OCI-LY7 (cell line): Measurements from ENCODE around the gene TMEM214. TPM values are rescaled to one million over a fixed set of nuclear protein-coding genes. Genes with fewer than 3 reads are reported as not detected.

ENCODE experiments used
- BruUV-seq: library from RNA; stranded (reverse); fragments of 400-500 nt; replicated peaks from 2 replicates; lab custom pipeline; 2021; lab: Mats Ljungman, UMichigan
- CTCF ChIA-PET: fragments of 300-600 bp; sonication (Branson Sonifier 250); formaldehyde crosslinking; loops from one replicate; lab custom pipeline; 2022; ENCODE audit warnings: antibody characterized with exemption; ENCODE audit not compliant: unreplicated experiment; lab: Charles Lee
- POLR2A ChIA-PET: fragments of 300-600 bp; sonication (Branson Sonifier 250); formaldehyde crosslinking; loops from one replicate; lab custom pipeline; 2022; ENCODE audit warnings: antibody characterized with exemption; lab: Charles Lee
- DNase-seq: peaks from one replicate; pipeline ENCODE4 v3.0.0-alpha.2; 2015; ENCODE audit warnings: low spot score
- H2AFZ ChIP-seq: fragments of 200-600 bp; sonication (generic), shearing (Covaris generic); 2 replicates; pipeline ENCODE4 v1.6.1; 2014; ENCODE audit warnings: mild to moderate bottlenecking, antibody characterized with exemption, low read length, moderate library complexity
- H3K27ac ChIP-seq: fragments of 200-600 bp; sonication (generic); 2 replicates; pipeline ENCODE4 v1.5.1; 2014; ENCODE audit warnings: mixed run types, low read depth, mild to moderate bottlenecking, moderate library complexity, low read length, inconsistent platforms; ENCODE audit not compliant: poor library complexity, severe bottlenecking
- H3K36me3 ChIP-seq: fragments of 200-600 bp; sonication (generic); 2 replicates; pipeline ENCODE4 v1.6.1; 2014; ENCODE audit warnings: mild to moderate bottlenecking, antibody characterized with exemption, low read length, moderate library complexity, mixed read lengths; ENCODE audit not compliant: insufficient read depth
- H3K4me1 ChIP-seq: fragments of 200-600 bp; sonication (generic); 2 replicates; pipeline ENCODE4 v1.5.1; 2014; ENCODE audit warnings: mild to moderate bottlenecking, low read length; ENCODE audit not compliant: insufficient read depth, poor library complexity, severe bottlenecking
- H3K4me2 ChIP-seq: fragments of 200-600 bp; sonication (generic); 2 replicates; pipeline ENCODE4 v1.6.1; 2014; ENCODE audit warnings: mild to moderate bottlenecking, low read length
- H3K4me3 ChIP-seq: fragments of 200-600 bp; sonication (generic); 2 replicates; pipeline ENCODE4 v1.5.1; 2014; ENCODE audit warnings: mild to moderate bottlenecking, low read depth, low read length; ENCODE audit not compliant: poor library complexity, severe bottlenecking
- H3K79me2 ChIP-seq: fragments of 200-600 bp; sonication (generic); 2 replicates; pipeline ENCODE4 v1.6.1; 2016; ENCODE audit warnings: low read depth, mild to moderate bottlenecking, low read length, moderate library complexity, mixed read lengths; ENCODE audit not compliant: insufficient read depth
- H3K9me2 ChIP-seq: fragments of 200-600 bp; sonication (generic); 2 replicates; pipeline ENCODE4 v1.6.1; 2016; ENCODE audit warnings: mild to moderate bottlenecking, low read length, mixed read lengths; ENCODE audit not compliant: insufficient read depth
- H3K9me3 ChIP-seq: fragments of 200-600 bp; sonication (generic); 2 replicates; pipeline ENCODE4 v1.6.1; 2014; ENCODE audit warnings: mild to moderate bottlenecking, mixed run types, low read length, mixed read lengths
- H4K20me1 ChIP-seq: fragments of 200-600 bp; sonication (generic); 2 replicates; pipeline ENCODE4 v1.6.1; 2014; ENCODE audit warnings: mild to moderate bottlenecking, antibody characterized with exemption, low read length, moderate library complexity, mixed read lengths; ENCODE audit not compliant: insufficient read depth
- EZH2phosphoT487 ChIP-seq: fragments of 200-600 bp; sonication (generic); IDR thresholded peaks from 2 replicates; pipeline ENCODE4 v1.6.1; 2018; ENCODE audit warnings: low read depth, borderline replicate concordance, mild to moderate bottlenecking, mixed run types, antibody characterized with exemption, low read length, moderate library complexity, mixed read lengths
- intact Hi-C: fragments of 100-400 bp; cut with micrococcal nuclease; formaldehyde crosslinking; loops from one replicate; pipeline ENCODE4 v1.10.0; 2022; ENCODE audit not compliant: unreplicated experiment
- total RNA-seq, 2 experiments: library from RNA; depleted of rRNA in 1 of 2; stranded (reverse); fragments of >200 nt in 1 of 2; shearing (Covaris generic) in 1 of 2; gene quantifications; 2 replicates each; pipeline ENCODE4 v1.2.3, GENCODE V29; 2014 to 2022
- TF ChIP-seq, protein P1 (sequence below): fragments of 200-600 bp; sonication (generic); conservative IDR thresholded peaks from 2 replicates; pipeline ENCODE4 v1.5.1; 2014; ENCODE audit warnings: mild to moderate bottlenecking, antibody characterized with exemption, low read length, moderate library complexity, mixed read lengths

TMEM214 gene
- total RNA-seq, 2 experiments from 2014 or later: 32.0 to 78.6 TPM

DNA sequence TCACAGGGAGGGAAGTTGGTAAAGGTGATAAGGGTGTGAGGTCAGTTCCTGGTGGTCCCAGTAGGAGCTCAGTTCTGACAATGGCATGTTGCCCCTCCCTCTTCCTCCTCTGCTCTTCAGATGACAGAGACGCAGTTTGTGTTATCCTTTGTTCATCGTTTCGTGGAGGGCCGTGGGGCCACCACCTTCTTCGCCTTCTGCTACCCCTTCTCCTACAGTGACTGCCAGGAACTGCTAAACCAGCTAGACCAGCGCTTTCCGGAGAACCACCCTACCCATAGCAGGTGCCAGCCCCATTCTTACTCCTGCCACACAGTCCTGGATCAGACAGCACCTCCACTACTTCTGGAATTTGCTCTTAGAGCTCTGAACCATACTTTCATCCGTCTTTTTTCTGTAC, 21.0 kb downstream of the TMEM214 start:
- H3K9me2 ChIP-seq: no peaks in the 10 kb centered on the region
- intact Hi-C loops: loop anchor here (5.0 kb wide), 1 partner anchor 139 kb away; no protein-coding TSS in a partner anchor
- BruUV-seq: no TSS peak
- CTCF ChIA-PET: no interaction called here
- H3K36me3 ChIP-seq: peaks cover 54% of the 10 kb centered on the region; the same call in 1 of the 2 replicates
- H4K20me1 ChIP-seq: no peaks in the 10 kb centered on the region
- DNase-seq: no peak
- H3K4me3 ChIP-seq: no peak overlapping the region
- no peaks in the 10 kb centered on the region for H3K9me3 ChIP-seq
- TF ChIP-seq, protein P1, sequence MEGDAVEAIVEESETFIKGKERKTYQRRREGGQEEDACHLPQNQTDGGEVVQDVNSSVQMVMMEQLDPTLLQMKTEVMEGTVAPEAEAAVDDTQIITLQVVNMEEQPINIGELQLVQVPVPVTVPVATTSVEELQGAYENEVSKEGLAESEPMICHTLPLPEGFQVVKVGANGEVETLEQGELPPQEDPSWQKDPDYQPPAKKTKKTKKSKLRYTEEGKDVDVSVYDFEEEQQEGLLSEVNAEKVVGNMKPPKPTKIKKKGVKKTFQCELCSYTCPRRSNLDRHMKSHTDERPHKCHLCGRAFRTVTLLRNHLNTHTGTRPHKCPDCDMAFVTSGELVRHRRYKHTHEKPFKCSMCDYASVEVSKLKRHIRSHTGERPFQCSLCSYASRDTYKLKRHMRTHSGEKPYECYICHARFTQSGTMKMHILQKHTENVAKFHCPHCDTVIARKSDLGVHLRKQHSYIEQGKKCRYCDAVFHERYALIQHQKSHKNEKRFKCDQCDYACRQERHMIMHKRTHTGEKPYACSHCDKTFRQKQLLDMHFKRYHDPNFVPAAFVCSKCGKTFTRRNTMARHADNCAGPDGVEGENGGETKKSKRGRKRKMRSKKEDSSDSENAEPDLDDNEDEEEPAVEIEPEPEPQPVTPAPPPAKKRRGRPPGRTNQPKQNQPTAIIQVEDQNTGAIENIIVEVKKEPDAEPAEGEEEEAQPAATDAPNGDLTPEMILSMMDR: no peak
- H2AFZ ChIP-seq: no peak overlapping the region
- H3K4me2 ChIP-seq: no peak overlapping the region
- POLR2A ChIA-PET: interaction anchor here (0.6 kb wide), 2 partner anchors 17 to 129 kb away, joined by 3 read pairs; partner anchors contain the start of gene OST4
- H3K79me2 ChIP-seq: no peaks in the 10 kb centered on the region
- H3K27ac ChIP-seq: no peak overlapping the region
- H3K4me1 ChIP-seq: peaks cover 19% of the 10 kb centered on the region

DNA sequence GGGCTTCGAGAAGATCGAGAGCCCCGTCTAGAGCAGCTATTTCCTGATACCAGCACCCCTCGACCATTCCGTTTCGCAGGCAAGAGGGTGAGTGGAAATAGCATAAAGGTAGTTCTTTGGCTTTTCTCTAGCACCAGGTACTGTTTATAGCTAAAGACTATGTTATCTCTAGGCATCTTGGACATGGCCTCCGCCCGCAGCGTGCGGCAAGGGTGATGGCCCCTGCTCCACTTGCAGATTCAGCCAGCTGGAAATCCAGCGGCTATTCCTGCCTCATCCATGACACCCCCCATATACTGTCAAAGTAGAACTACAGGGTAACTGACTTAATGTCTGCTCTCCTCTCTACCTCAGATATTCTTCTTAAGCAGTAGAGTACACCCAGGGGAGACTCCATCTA, 22.0 kb downstream of the TMEM214 start:
- Histone ChIP-seq H3K36me3 (peaks cover 62% of the 10 kb centered on the region; the same call in 1 of the 2 replicates), H3K27ac (no peak overlapping the region), H2AFZ (no peak overlapping the region), H4K20me1 (no peaks in the 10 kb centered on the region), H3K79me2 (no peaks in the 10 kb centered on the region), H3K4me3 (no peak overlapping the region), H3K4me2 (no peak overlapping the region), H3K9me3 (no peaks in the 10 kb centered on the region), H3K9me2 (no peaks in the 10 kb centered on the region), H3K4me1 (peaks cover 9% of the 10 kb centered on the region)
- DNase-seq: no peak
- intact Hi-C loops: loop anchor here (5.0 kb wide), 1 partner anchor 138 kb away; no protein-coding TSS in a partner anchor
- TF ChIP-seq, protein P1: no peak
- no peak for TF ChIP-seq EZH2phosphoT487
- ChIA-PET POLR2A (no interaction called here), CTCF (no interaction called here)
- BruUV-seq: no TSS peak

DNA sequence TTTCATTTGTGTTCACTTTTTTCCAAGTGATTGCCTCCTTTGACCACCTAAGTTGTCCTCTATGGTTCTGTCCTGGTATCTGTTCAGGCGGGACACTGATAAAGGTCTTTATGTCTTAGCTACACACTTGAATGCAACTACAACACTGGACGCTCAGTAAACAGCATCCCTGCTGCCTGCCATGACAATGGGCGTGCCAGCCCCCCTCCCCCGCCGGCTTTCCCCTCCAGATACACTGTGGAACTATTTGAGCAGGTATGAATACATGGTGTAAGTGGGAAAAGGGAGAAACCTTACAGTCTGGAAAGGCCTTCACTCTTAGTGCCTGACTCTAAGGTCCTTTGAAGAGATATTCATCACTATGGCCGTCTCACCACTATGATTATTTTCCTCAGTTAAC, 24.4 kb downstream of the TMEM214 start:
- intact Hi-C loops: no loop called here
- TF ChIP-seq, protein P1: no peak
- TF ChIP-seq EZH2phosphoT487: no peak
- H3K4me1 ChIP-seq: peaks cover 6% of the 10 kb centered on the region
- CTCF ChIA-PET: no interaction called here
- no peaks in the 10 kb centered on the region for H3K9me2 ChIP-seq
- no peak overlapping the region for H2AFZ ChIP-seq
- no TSS peak for BruUV-seq
- H3K36me3 ChIP-seq: peaks cover 74% of the 10 kb centered on the region
- H3K9me3 ChIP-seq: no peaks in the 10 kb centered on the region
- POLR2A ChIA-PET: no interaction called here
- no peak overlapping the region for H3K27ac ChIP-seq
- H3K4me2 ChIP-seq: no peak overlapping the region
- DNase-seq: no peak
- no peak overlapping the region for H3K4me3 ChIP-seq
- no peaks in the 10 kb centered on the region for H3K79me2 ChIP-seq
- no peaks in the 10 kb centered on the region for H4K20me1 ChIP-seq
